Astrocyte of the hippocampus (primary cell): ENCODE measurements around the gene UBE3A.
"Not testable (repeated sequence)": the region's sequence is repeated elsewhere in the genome, so short reads cannot be mapped to it uniquely, and the experiment has no call there.

Experiments used
- DNase-seq: peaks from one replicate; pipeline ENCODE4 v3.0.0; 2011; ENCODE audit warnings: low read depth, low spot score

Gene UBE3A

DNA sequence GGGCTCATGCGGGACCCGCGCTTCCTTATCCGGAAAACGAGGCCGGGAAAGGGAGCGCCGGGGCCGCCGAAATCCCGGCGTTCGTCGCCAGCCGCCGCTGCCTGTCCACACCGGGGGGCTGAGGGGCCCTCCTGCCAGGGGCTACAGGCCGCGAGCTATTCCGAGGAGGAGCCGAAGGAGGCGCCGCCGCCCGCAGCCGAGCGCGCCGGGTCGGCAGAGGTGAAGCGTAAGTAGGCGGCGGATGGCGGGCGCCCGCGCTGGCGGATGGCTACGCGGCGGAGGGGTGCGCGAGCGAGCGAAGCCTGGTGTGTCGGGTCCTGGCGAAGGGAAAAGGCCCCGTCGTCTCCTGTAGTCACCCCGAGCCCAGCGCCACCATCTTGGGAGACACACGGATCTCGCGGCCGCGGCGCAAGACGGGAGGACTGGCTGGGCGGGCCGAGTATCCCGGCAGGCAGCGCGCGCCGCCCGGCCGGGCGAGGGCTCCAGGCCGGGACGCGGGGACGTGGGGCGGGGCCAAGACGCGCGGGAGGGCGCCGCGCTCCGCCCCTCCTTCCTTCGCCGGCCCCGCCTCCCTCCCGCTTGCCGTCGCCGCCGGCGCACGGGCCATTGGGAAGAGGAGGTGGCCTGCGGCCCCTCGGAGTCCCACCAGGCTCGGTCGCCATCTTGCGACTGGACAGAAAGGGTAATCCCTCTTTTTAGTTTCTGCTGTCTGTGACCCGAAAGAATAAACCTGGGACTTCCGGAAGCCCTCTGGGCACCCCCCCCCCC is at the start of gene UBE3A:
Gene UBE3A, minus strand, starts transcription at position 424 of the 768 bp plus-strand sequence. CDS start 29,917 bp downstream, outside the sequence.
- peak; percentile 99 for DNase-seq

DNA sequence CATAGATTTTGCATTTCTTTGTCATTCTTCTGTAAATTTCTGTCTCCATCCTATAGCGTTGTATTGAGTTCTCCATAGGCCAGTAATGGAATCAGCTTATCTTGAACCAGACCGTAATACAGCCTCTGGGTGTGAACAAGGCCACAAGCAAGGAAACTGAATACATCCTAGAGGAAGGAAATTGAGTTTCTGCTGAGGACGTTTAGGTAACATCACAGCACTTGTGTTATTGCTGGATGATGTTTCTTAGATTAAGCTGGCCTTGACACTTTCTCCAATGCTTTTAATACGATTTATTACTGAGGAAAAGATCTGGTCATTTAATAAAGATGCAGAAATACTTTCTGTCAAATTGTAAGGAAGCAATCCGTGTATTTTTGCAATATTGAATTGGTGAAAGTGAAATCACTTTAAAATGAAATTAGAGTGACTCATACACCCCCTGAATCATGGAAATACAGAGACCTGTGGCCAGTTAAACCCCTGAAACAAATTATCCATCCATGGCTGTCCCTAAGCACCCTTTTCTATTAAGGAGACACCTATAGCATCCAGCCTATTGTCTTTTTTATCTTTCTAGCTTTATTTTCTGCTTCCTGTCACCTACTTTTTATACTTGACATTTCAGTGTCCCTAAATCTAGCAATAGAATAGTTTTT is 48.5 kb upstream of the UBE3A start:
- DNase-seq: no peak

- DNase-seq: no peak
Observed at GRCh38 chr15:25486051-25486450, 47.2 kb upstream of the UBE3A start.

- DNase-seq: peak; percentile 80
Observed at GRCh38 chr15:25481208-25481859, 42.5 kb upstream of the UBE3A start.

- DNase-seq: no peak
Observed at GRCh38 chr15:25478313-25478712, 39.5 kb upstream of the UBE3A start.

DNA sequence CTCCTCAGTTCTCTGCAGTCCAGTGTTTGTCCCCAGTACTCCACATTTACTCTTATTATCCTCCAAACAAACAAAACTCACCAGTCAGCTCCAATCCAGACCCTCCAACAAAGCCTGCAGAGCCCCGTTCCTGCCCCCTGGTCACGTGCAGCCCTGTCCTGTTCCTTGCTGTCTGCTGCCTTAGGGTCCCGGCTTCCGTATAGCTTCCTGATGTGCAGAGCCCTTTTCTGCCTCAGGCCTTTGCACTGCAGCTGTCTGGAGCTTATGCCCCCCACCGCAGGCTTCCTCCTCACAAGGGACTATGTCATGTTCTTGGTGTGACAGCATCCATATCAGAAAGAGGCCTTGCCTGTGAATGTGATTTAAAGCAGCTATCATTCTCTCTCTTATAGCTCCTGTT is 39.0 kb upstream of the UBE3A start:
- no peak for DNase-seq

DNA sequence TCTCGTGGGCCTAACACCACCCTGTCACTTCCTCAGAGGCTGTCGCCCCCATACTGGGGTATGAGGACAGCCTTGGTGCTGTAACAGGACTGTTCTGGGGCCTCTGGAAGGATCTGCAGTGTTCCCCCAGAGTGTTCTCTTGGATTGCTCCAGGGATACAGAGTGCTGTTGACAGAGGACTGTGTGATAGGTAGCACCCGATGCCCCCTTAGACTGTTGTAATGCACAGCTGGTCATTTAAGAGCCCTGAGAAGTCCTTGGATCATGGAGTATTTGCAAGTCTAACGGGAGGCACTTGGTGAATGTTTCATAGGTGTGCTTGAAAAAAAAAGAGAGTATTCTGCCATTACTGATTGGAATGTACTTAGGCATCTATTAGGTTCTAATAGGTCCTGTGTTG is 35.4 kb upstream of the UBE3A start:
- no peak for DNase-seq

GRCh38 chr15:25470230-25470629 is 31.4 kb upstream of the UBE3A start:
- no peak for DNase-seq

GRCh38 chr15:25469377-25469776 is 30.6 kb upstream of the UBE3A start:
- DNase-seq: peak; percentile 84

- no peak for DNase-seq
Observed at GRCh38 chr15:25468611-25469010, 29.8 kb upstream of the UBE3A start.

DNA sequence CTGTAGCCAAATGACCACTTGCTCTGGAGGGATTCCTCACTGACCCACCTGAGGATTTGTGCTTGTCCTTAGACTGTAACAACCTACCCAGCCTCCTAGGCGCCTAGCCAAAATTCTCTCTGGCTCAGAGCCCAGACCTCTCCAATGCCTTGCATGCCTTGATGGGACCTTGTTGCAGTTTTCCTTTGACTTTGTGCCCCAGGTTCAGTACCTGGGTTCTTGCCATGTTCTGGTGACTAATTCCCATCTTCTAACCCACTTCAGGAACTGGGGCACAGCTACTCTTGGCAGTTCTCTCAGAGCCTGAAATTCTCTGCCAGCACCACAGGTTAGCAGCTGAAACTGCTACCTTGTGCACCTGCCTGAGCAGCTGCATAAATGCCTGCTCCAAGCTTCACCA is 27.0 kb upstream of the UBE3A start:
- peak; percentile 54 for DNase-seq

DNA sequence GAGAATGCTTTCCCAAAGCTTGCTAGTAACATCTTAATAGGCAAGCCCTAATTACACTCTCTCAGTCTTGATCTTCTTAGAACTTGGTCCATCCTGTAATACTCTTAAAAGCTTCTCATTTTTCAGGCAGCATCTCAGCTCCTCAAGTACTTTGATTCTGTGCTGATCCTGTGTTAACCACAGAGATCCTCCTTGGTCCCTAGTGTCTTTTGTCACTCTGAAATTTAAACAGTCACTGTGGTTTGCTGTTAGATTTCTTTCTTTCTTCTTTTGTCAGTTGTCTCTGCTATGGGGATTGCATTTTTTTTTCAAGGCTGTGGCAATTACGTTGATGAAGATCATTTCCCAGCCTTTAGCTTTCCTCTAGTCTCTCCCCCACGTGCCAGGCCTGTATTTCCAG is 26.0 kb upstream of the UBE3A start:
- no peak for DNase-seq

DNA sequence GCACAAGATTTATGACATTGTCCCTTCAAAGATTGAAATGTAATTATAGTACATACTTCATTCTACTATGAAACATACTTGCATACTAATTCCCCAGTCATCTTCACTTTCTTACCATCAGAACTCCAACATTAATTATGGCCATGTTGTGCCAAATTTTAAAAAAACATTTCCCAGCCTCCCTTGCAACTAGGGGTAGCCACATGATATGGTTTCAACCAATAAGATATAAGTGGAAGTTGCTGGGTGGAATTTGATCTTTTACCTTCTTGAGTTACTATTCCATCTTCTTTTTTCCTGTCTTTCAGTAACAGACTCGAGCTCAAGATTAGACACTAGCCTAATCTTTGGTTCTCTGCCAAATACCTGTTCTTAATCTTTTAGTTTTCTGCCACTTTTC is 25.6 kb upstream of the UBE3A start:
- no peak for DNase-seq

DNA sequence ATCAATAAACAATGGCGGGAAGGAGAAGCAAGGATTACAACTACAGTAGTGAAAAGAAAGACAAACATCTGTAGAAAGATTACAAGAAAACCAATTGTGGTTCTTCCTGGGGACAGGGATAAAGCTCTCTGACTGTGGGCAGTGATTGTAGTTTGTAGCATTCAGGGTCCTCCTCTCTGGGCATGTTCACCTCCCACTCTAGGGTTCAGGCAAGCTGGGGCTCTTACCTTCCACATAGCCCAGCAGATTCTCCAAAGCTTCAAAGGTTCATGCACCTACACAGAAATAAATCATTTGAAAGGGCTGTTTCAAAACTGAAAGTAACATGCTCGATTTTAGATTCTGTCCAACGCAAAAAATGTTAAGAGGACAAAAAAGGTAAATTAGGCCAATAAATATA is 17.4 kb upstream of the UBE3A start:
- no peak for DNase-seq

DNA sequence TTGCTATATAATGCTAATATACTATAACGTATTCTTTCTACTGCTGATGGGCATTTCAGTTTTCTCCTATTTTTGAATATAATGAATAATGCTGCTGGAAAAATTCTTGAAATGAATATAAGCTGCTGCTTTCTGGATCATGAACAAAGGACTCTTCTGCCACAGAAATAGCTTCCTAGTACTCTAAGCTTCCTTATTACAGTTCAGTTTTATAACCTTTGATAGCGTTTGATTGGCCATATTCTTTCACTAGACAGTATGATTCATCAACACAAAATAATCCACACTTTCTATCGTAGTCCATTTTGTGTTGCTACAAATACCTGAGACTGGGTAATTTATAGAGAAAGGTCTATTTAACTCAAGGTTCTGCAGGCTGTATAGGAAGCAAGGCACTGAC is 16.4 kb upstream of the UBE3A start:
- DNase-seq: no peak

DNA sequence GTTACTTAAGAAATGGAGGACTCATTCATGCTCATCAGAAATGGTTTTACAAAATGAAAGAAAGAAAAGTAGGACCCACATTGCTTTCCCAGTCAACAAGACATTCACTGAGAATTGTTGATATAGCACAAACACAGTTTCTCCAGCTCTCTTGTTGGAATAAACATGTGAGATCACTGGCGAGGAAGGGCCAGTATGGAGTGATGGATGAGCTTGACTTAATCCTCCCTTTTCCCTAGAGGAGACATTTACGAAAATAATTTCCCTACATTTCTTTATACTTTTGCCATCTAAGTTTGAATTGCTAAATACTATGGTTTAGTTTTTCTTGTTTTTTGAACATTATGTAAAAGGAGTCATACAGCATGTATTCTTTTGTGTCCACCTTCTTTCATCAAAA is 15.9 kb upstream of the UBE3A start:
- no peak for DNase-seq

- not testable (repeated sequence) for DNase-seq
Observed at GRCh38 chr15:25453246-25453645, 14.4 kb upstream of the UBE3A start.

- no peak for DNase-seq
Observed at GRCh38 chr15:25451501-25451900, 12.7 kb upstream of the UBE3A start.

GRCh38 chr15:25450163-25450562 is 11.3 kb upstream of the UBE3A start:
- no peak for DNase-seq

GRCh38 chr15:25446076-25446475 is 7.3 kb upstream of the UBE3A start:
- no peak for DNase-seq

- no peak for DNase-seq
Observed at GRCh38 chr15:25445412-25445811, 6.6 kb upstream of the UBE3A start.

DNA sequence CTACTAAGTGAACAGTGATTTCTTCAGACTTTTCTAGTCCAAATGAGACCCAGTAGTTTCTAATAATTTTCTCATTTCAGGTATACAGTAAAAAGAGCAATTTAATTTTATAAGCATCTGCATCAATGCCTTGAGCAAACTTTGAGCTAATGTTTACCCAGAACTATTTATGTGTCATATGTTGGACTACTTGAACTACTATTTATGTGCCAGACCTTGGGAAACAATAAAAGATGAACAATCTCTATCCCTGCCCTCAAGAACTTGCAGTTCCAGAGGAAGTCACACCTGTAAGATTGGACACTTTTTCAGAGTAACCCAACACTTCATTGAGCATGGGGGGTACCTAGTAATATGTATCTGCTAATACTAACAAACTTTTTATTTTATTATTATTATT is 2.3 kb upstream of the UBE3A start:
- no peak for DNase-seq

GRCh38 chr15:25439369-25439836 is 579 bp upstream of the UBE3A start:
- no peak for DNase-seq
